Left colon (tissue), 2 donors: ENCODE data around the gene TAF11L4. TPM values are rescaled to one million over a fixed set of nuclear protein-coding genes. Genes with fewer than 3 reads are reported as not detected.

ENCODE experiments used
- total RNA-seq, 2 donors: library from RNA; stranded (reverse); fragmentation: NEBNext Ultra II Directional; extraction: Animal tissue kit (Norgen Biotek cat#: 25700); gene quantifications; one replicate each; pipeline ENCODE4 v1.2.1, GENCODE V29; 2021
- donor health status: DM: no; HTN: no; CAD: no.
- donor health status: DM: yes; HTN: yes; CAD: no.

Gene TAF11L4
- total RNA-seq, 2 donors from 2014 or later: not detected

Other genes starting within 250 kb of the TAF11L4 start
- not detected for gene TAF11L2, start 23.6 kb upstream of the TAF11L4 start, total RNA-seq
- not detected for gene TAF11L3, start 3.4 kb upstream of the TAF11L4 start, total RNA-seq
- not detected for gene TAF11L5, start 3.4 kb downstream of the TAF11L4 start, total RNA-seq
- not detected for gene TAF11L6, start 6.9 kb downstream of the TAF11L4 start, total RNA-seq
- not detected for gene TAF11L7, start 64.0 kb downstream of the TAF11L4 start, total RNA-seq
- gene TAF11L8, start 69.2 kb downstream of the TAF11L4 start, total RNA-seq: not detected
- gene TAF11L9, start 72.6 kb downstream of the TAF11L4 start, total RNA-seq: not detected
- not detected for gene TAF11L10, start 76.0 kb downstream of the TAF11L4 start, total RNA-seq
- not detected for gene TAF11L11, start 82.4 kb downstream of the TAF11L4 start, total RNA-seq
- not detected for gene TAF11L12, start 88.6 kb downstream of the TAF11L4 start, total RNA-seq
- not detected for gene TAF11L13, start 110.3 kb downstream of the TAF11L4 start, total RNA-seq
- not detected for gene TAF11L14, start 112.7 kb downstream of the TAF11L4 start, total RNA-seq